Tibial nerve (tissue), 4 donors: ENCODE results near the gene DBH. TPM values are rescaled to one million over a fixed set of nuclear protein-coding genes. Genes with fewer than 3 reads are reported as not detected.

Experiments
- DNase-seq, 2 donors: peaks; one replicate each; pipeline ENCODE4 v3.0.0-alpha.2; 2019; ENCODE audit warnings: low spot score in 2 of 2
- H3K27ac ChIP-seq, 4 donors: fragments of 200-600 bp; sonication (generic) in 3 of 4; one replicate each; pipeline ENCODE4 v1.5.1; 2017 to 2019; ENCODE audit warnings: mild to moderate bottlenecking in 1 of 4
- H3K27me3 ChIP-seq, 2 donors: fragments of 200-600 bp; sonication (generic) in 1 of 2; one replicate each; pipeline versions ENCODE4 v1.5.1 to v1.6.0; 2017 to 2019
- H3K36me3 ChIP-seq, 3 donors: fragments of 200-600 bp; sonication (generic); one replicate each; pipeline ENCODE4 v1.5.1; 2018 to 2019
- H3K4me1 ChIP-seq, 4 donors: fragments of 200-600 bp; sonication (generic) in 3 of 4; one replicate each; pipeline ENCODE4 v1.5.1; 2017 to 2019
- H3K4me3 ChIP-seq, 4 donors: fragments of 200-600 bp; sonication (generic) in 3 of 4; one replicate each; pipeline ENCODE4 v1.5.1; 2017 to 2019; ENCODE audit warnings: mild to moderate bottlenecking in 1 of 4, moderate library complexity in 1 of 4
- H3K9me3 ChIP-seq, 4 donors: fragments of 200-600 bp; sonication (generic) in 3 of 4; one replicate each; pipeline ENCODE4 v1.5.1; 2017 to 2019
- CTCF ChIP-seq, 5 experiments: fragments of 200-600 bp in 3 of 5; fragments of 450-650 bp in 2 of 5; sonication (generic) in 3 of 5; IDR thresholded peaks; one replicate each; pipeline ENCODE4 v1.5.1; 2016 to 2019; ENCODE audit warnings: antibody characterized with exemption in 5 of 5, mild to moderate bottlenecking in 3 of 5, moderate library complexity in 2 of 5
- EP300 ChIP-seq, 2 donors: sonication (generic); formaldehyde crosslinking; IDR thresholded peaks; one replicate each; pipeline ENCODE4 v1.6.1; 2017; ENCODE audit warnings: antibody characterized with exemption in 2 of 2, mild to moderate bottlenecking in 1 of 2
- POLR2A ChIP-seq, 2 donors: fragments of 450-650 bp; IDR thresholded peaks; one replicate each; pipeline ENCODE4 v1.6.1; 2017; ENCODE audit warnings: antibody characterized with exemption in 2 of 2, mild to moderate bottlenecking in 2 of 2, moderate library complexity in 2 of 2
- WGBS, 2 donors: methylation state at CpG; one replicate each; pipeline ENCODE4 v1.1.5; 2018; 5-methylcytosine and 5-hydroxymethylcytosine counted together
- total RNA-seq, 4 donors: library from RNA; depleted of rRNA; stranded (reverse); fragments of >200 nt; gene quantifications; one replicate each; pipeline ENCODE4 v1.1.0, GENCODE V29; 2016

DBH gene
- total RNA-seq, 4 donors from 2014 or later: under 0.01 to 1.2 (median 0.22) TPM; not detected in 1

GRCh38 chr9:133633681-133634080 is 2.5 kb upstream of the DBH start:
- Histone ChIP-seq H3K4me3 (no peak overlapping the region), H3K36me3 (no peaks in the 10 kb centered on the region), H3K27me3 (peaks cover 0 to 14% of the 10 kb centered on the region in 2 donors), H3K27ac (no peak overlapping the region), H3K9me3 (no peaks in the 10 kb centered on the region), H3K4me1 (no peaks in the 10 kb centered on the region)
- no peak for TF ChIP-seq CTCF (IDR thresholded peaks at IDR 0.05)
- TF ChIP-seq POLR2A (IDR thresholded peaks at IDR 0.05): no peak
- no peak for TF ChIP-seq EP300 (IDR thresholded peaks at IDR 0.05)
- DNase-seq: no peak
- WGBS, 2 donors: 49 to 62% methylated on average over 8 of the region's 8 CpGs

- Histone ChIP-seq H3K27ac (no peak overlapping the region), H3K36me3 (no peaks in the 10 kb centered on the region), H3K4me1 (no peaks in the 10 kb centered on the region), H3K9me3 (no peaks in the 10 kb centered on the region), H3K27me3 (peaks cover 0 to 14% of the 10 kb centered on the region in 2 donors), H3K4me3 (no peak overlapping the region)
- WGBS, 2 donors: 33 to 34% methylated on average over 24 of the region's 24 CpGs
- no peak for DNase-seq
- TF ChIP-seq CTCF (IDR thresholded peaks at IDR 0.05) (no peak), EP300 (IDR thresholded peaks at IDR 0.05) (no peak)
These were observed 2.0 kb upstream of the DBH start for GRCh38 chr9:133634081-133634691.

GRCh38 chr9:133635098-133635497 is 1.1 kb upstream of the DBH start:
- no peak overlapping the region for H3K27ac ChIP-seq
- 46 to 72% methylated on average over 6 of the region's 6 CpGs for WGBS, 2 donors
- H3K27me3 ChIP-seq: peaks cover 0 to 14% of the 10 kb centered on the region in 2 donors
- H3K9me3 ChIP-seq: no peaks in the 10 kb centered on the region
- DNase-seq: no peak
- TF ChIP-seq CTCF (IDR thresholded peaks at IDR 0.05) (no peak), EP300 (IDR thresholded peaks at IDR 0.05) (no peak), POLR2A (IDR thresholded peaks at IDR 0.05) (no peak)
- H3K4me1 ChIP-seq: no peaks in the 10 kb centered on the region
- no peak overlapping the region for H3K4me3 ChIP-seq
- no peaks in the 10 kb centered on the region for H3K36me3 ChIP-seq

GRCh38 chr9:133636902-133637301 is 739 bp downstream of the DBH start:
- H3K4me3 ChIP-seq: no peak overlapping the region
- TF ChIP-seq EP300 (IDR thresholded peaks at IDR 0.05): no peak
- TF ChIP-seq POLR2A (IDR thresholded peaks at IDR 0.05): no peak
- no peak for TF ChIP-seq CTCF (IDR thresholded peaks at IDR 0.05)
- H3K36me3 ChIP-seq: no peaks in the 10 kb centered on the region
- DNase-seq: no peak
- no peak overlapping the region for H3K27ac ChIP-seq
- 89 to 91% methylated on average over 12 of the region's 12 CpGs for WGBS, 2 donors
- H3K4me1 ChIP-seq: no peaks in the 10 kb centered on the region
- H3K9me3 ChIP-seq: no peaks in the 10 kb centered on the region
- peaks cover 0 to 14% of the 10 kb centered on the region in 2 donors for H3K27me3 ChIP-seq

- DNase-seq: no peak
- Histone ChIP-seq H3K4me3 (no peak overlapping the region), H3K27ac (no peak overlapping the region), H3K4me1 (no peaks in the 10 kb centered on the region), H3K36me3 (no peaks in the 10 kb centered on the region), H3K27me3 (peaks cover 0 to 14% of the 10 kb centered on the region in 2 donors), H3K9me3 (no peaks in the 10 kb centered on the region)
- 75 to 80% methylated on average over 10 to 12 of the region's 12 CpGs for WGBS, 2 donors
- TF ChIP-seq POLR2A (IDR thresholded peaks at IDR 0.05): no peak
- TF ChIP-seq CTCF (IDR thresholded peaks at IDR 0.05): no peak
These were observed 1.4 kb downstream of the DBH start for GRCh38 chr9:133637451-133638055.
